ENCODE data around the gene KCNIP1.

The KCNIP1 gene

GRCh38 chr5:170694911-170695310 is 191.1 kb downstream of the KCNIP1 start:
- in situ Hi-C loops (cut with MboI; ENCODE audit: low sequenced_read_pairs), result no loop called here

- in situ Hi-C loops (cut with MboI; ENCODE audit: low sequenced_read_pairs), result no loop called here
Observed at GRCh38 chr5:170697031-170697430, 193.2 kb downstream of the KCNIP1 start.

GRCh38 chr5:170700503-170700902 is 196.7 kb downstream of the KCNIP1 start:
- in situ Hi-C loops (cut with MboI; ENCODE audit: low sequenced_read_pairs), result no loop called here

GRCh38 chr5:170701334-170701733 is 197.5 kb downstream of the KCNIP1 start:
- in situ Hi-C loops (cut with MboI; ENCODE audit: low sequenced_read_pairs), result no loop called here

GRCh38 chr5:170704417-170705192 is 200.8 kb downstream of the KCNIP1 start:
- in situ Hi-C loops (cut with MboI; ENCODE audit: low sequenced_read_pairs), result no loop called here

- in situ Hi-C loops (cut with MboI; ENCODE audit: low sequenced_read_pairs), result no loop called here
Observed at GRCh38 chr5:170709640-170710039, 205.8 kb downstream of the KCNIP1 start.

GRCh38 chr5:170711300-170711699 is 207.5 kb downstream of the KCNIP1 start:
- in situ Hi-C loops (cut with MboI; ENCODE audit: low sequenced_read_pairs), result no loop called here

GRCh38 chr5:170715141-170715540 is 211.3 kb downstream of the KCNIP1 start:
- in situ Hi-C loops (cut with MboI; ENCODE audit: low sequenced_read_pairs), result no loop called here

- in situ Hi-C loops (cut with MboI; ENCODE audit: low sequenced_read_pairs), result no loop called here
Observed at GRCh38 chr5:170716396-170716795, 212.6 kb downstream of the KCNIP1 start.

- in situ Hi-C loops (cut with MboI; ENCODE audit: low sequenced_read_pairs), result no loop called here
Observed at GRCh38 chr5:170719551-170719950, 215.7 kb downstream of the KCNIP1 start.

GRCh38 chr5:170720179-170720578 is 216.4 kb downstream of the KCNIP1 start:
- in situ Hi-C loops (cut with MboI; ENCODE audit: low sequenced_read_pairs), result no loop called here

- in situ Hi-C loops (cut with MboI; ENCODE audit: low sequenced_read_pairs), result no loop called here
Observed at GRCh38 chr5:170720984-170721383, 217.2 kb downstream of the KCNIP1 start.

GRCh38 chr5:170721681-170722080 is 217.9 kb downstream of the KCNIP1 start:
- in situ Hi-C loops (cut with MboI; ENCODE audit: low sequenced_read_pairs), result no loop called here

GRCh38 chr5:170722316-170722715 is 218.5 kb downstream of the KCNIP1 start:
- in situ Hi-C loops (cut with MboI; ENCODE audit: low sequenced_read_pairs), result no loop called here

- in situ Hi-C loops (cut with MboI; ENCODE audit: low sequenced_read_pairs), result loop anchor here (25.0 kb wide), 1 partner anchor 606 kb away; no protein-coding TSS in a partner anchor
Observed at GRCh38 chr5:170731052-170731451, 227.2 kb downstream of the KCNIP1 start.

- in situ Hi-C loops (cut with MboI; ENCODE audit: low sequenced_read_pairs), result loop anchor here (25.0 kb wide), 1 partner anchor 605 kb away; no protein-coding TSS in a partner anchor
Observed at GRCh38 chr5:170732685-170733084, 228.9 kb downstream of the KCNIP1 start.

GRCh38 chr5:170736966-170737365 is 233.1 kb downstream of the KCNIP1 start:
- in situ Hi-C loops (cut with MboI; ENCODE audit: low sequenced_read_pairs), result loop anchor here (25.0 kb wide), 1 partner anchor 600 kb away; no protein-coding TSS in a partner anchor

GRCh38 chr5:170737591-170737990 is 233.8 kb downstream of the KCNIP1 start:
- in situ Hi-C loops (cut with MboI; ENCODE audit: low sequenced_read_pairs), result loop anchor here (25.0 kb wide), 1 partner anchor 600 kb away; no protein-coding TSS in a partner anchor

GRCh38 chr5:170738840-170739239 is 235.0 kb downstream of the KCNIP1 start:
- in situ Hi-C loops (cut with MboI; ENCODE audit: low sequenced_read_pairs), result loop anchor here (25.0 kb wide), 1 partner anchor 598 kb away; no protein-coding TSS in a partner anchor

GRCh38 chr5:170739446-170739845 is 235.6 kb downstream of the KCNIP1 start:
- in situ Hi-C loops (cut with MboI; ENCODE audit: low sequenced_read_pairs), result loop anchor here (25.0 kb wide), 1 partner anchor 598 kb away; no protein-coding TSS in a partner anchor

- in situ Hi-C loops (cut with MboI; ENCODE audit: low sequenced_read_pairs), result loop anchor here (25.0 kb wide), 1 partner anchor 597 kb away; no protein-coding TSS in a partner anchor
Observed at GRCh38 chr5:170740551-170741205, 236.9 kb downstream of the KCNIP1 start.

GRCh38 chr5:170741801-170742200 is 238.0 kb downstream of the KCNIP1 start:
- in situ Hi-C loops (cut with MboI; ENCODE audit: low sequenced_read_pairs), result loop anchor here (25.0 kb wide), 1 partner anchor 596 kb away; no protein-coding TSS in a partner anchor
